HUES64 (cell line): ENCODE data around the gene NXN.
"Not testable (repeated sequence)": the region's sequence is repeated elsewhere in the genome, so short reads cannot be mapped to it uniquely, and the experiment has no call there.

Experiments used
- H3K27ac ChIP-seq: 2 replicates; pipeline ENCODE4 v1.7.0; 2013; ENCODE audit warnings: low read depth, low read length, inconsistent platforms
- H3K27me3 ChIP-seq: 2 replicates; pipeline ENCODE4 v1.6.1; 2013; ENCODE audit warnings: mild to moderate bottlenecking, low read length; ENCODE audit not compliant: insufficient read depth
- H3K36me3 ChIP-seq: 2 replicates; pipeline ENCODE4 v1.6.1; 2013; ENCODE audit warnings: mild to moderate bottlenecking, low read length; ENCODE audit not compliant: insufficient read depth
- H3K4me1 ChIP-seq: 2 replicates; pipeline ENCODE4 v1.6.1; 2013; ENCODE audit warnings: mild to moderate bottlenecking, low read length, moderate library complexity; ENCODE audit not compliant: insufficient read depth
- H3K4me3 ChIP-seq: 2 replicates; pipeline ENCODE4 v1.5.1; 2013; ENCODE audit warnings: mild to moderate bottlenecking, low read length, moderate library complexity
- H3K9ac ChIP-seq: 2 replicates; pipeline ENCODE4 v1.6.1; 2013; ENCODE audit warnings: mild to moderate bottlenecking, low read depth, low read length
- H3K9me3 ChIP-seq: 2 replicates; pipeline ENCODE4 v1.6.1; 2013; ENCODE audit warnings: low read depth, low read length; ENCODE audit not compliant: insufficient read depth
- WGBS: fragments of 150-250, 120-280 bp; methylation state at CpG from one replicate; pipeline ENCODE4 v1.1.7; 2013; ENCODE audit warnings: missing lambda C conversion rate; 5-methylcytosine and 5-hydroxymethylcytosine counted together

Gene NXN

GRCh38 chr17:952592-952991, 27.0 kb downstream of the NXN start:
- not testable (repeated sequence) for H3K36me3 ChIP-seq, H3K9me3 ChIP-seq, H3K4me3 ChIP-seq, H3K27ac ChIP-seq, H3K9ac ChIP-seq, H3K27me3 ChIP-seq
- WGBS, result 92% methylated on average over 13 of the region's 18 CpGs
- H3K4me1 ChIP-seq, result peaks cover 28% of the 10 kb centered on the region

- 5% methylated on average over 22 of the region's 27 CpGs for WGBS
- peak overlapping the region; percentile 72 for H3K9ac ChIP-seq
Measured at GRCh38 chr17:951325-952132, 28.0 kb downstream of the NXN start.

GRCh38 chr17:949623-950303, 29.8 kb downstream of the NXN start:
- H3K9me3 ChIP-seq, result no peaks in the 10 kb centered on the region
- peak overlapping the region; percentile 74 for H3K9ac ChIP-seq
- peak overlapping the region; percentile 33 for H3K4me3 ChIP-seq
- peaks cover 27% of the 10 kb centered on the region for H3K4me1 ChIP-seq
- H3K36me3 ChIP-seq, result no peaks in the 10 kb centered on the region
- no peaks in the 10 kb centered on the region for H3K27me3 ChIP-seq
- WGBS, result 5% methylated on average over 11 of the region's 12 CpGs
- H3K27ac ChIP-seq, result peak overlapping the region; percentile 96

More at GRCh38 chr17:951325-952132, 28.0 kb downstream of the NXN start:
- H3K36me3 ChIP-seq, result no peaks in the 10 kb centered on the region; the same call in 1 of the 2 replicates
- no peaks in the 10 kb centered on the region for H3K9me3 ChIP-seq
- peak overlapping the region; percentile 96 for H3K27ac ChIP-seq
- H3K4me1 ChIP-seq, result peaks cover 28% of the 10 kb centered on the region
- no peaks in the 10 kb centered on the region for H3K27me3 ChIP-seq
- H3K4me3 ChIP-seq, result peak overlapping the region; percentile 24

DNA sequence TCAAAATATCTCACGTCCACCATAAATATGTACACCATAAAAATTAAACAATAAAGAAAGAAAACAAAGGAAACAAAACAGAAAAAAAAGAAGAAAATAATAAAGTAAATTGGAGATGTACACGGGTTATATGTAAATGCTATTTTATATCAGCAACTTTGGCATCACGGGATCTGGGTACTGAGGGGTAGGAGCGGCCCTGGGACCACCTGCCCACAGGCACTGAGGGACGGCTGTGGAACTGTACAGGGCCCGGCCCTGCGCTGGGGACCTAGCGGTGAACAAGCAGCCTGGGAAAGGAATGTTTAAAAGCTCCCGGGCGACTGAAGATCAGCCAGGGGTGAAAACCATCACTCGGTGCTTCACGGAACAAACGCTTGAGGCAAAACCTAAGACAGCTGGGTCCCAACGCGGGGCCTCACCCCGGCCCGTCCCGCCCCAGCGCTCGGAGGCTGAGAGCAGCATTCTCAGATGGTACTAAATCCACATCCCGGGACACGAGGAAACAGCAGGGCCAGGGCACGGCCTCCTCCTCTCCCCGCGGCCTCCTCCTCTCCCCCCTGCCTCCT, 31.2 kb downstream of the NXN start:
- no peak overlapping the region for H3K9ac ChIP-seq

GRCh38 chr17:946510-947236, 32.9 kb downstream of the NXN start:
- H3K9me3 ChIP-seq, result no peaks in the 10 kb centered on the region
- no peak overlapping the region for H3K4me3 ChIP-seq
- no peaks in the 10 kb centered on the region for H3K27me3 ChIP-seq
- H3K36me3 ChIP-seq, result no peaks in the 10 kb centered on the region
- no peak overlapping the region for H3K9ac ChIP-seq
- WGBS, result 96% methylated on average over 37 of the region's 37 CpGs
- peaks cover 28% of the 10 kb centered on the region for H3K4me1 ChIP-seq
- H3K27ac ChIP-seq, result no peak overlapping the region; the same call in 1 of the 2 replicates

More for the DNA sequence above, 31.2 kb downstream of the NXN start:
- Histone ChIP-seq H3K27ac (peak overlapping the region; percentile 56; the same call in 1 of the 2 replicates), H3K4me3 (no peak overlapping the region), H3K9me3 (no peaks in the 10 kb centered on the region), H3K36me3 (no peaks in the 10 kb centered on the region), H3K27me3 (no peaks in the 10 kb centered on the region), H3K4me1 (peaks cover 28% of the 10 kb centered on the region)
- WGBS, result 78% methylated on average over 19 of the region's 25 CpGs

GRCh38 chr17:945672-946071, 33.9 kb downstream of the NXN start:
- H3K27me3 ChIP-seq, result no peaks in the 10 kb centered on the region
- H3K27ac ChIP-seq, result peak overlapping the region; percentile 48; the same call in 1 of the 2 replicates
- 80% methylated on average over 2 of the region's 3 CpGs for WGBS
- H3K36me3 ChIP-seq, result no peaks in the 10 kb centered on the region
- H3K4me3 ChIP-seq, result no peak overlapping the region
- H3K9me3 ChIP-seq, result no peaks in the 10 kb centered on the region
- H3K4me1 ChIP-seq, result peaks cover 22% of the 10 kb centered on the region
- H3K9ac ChIP-seq, result no peak overlapping the region

GRCh38 chr17:944266-944826, 35.2 kb downstream of the NXN start:
- H3K36me3 ChIP-seq, result no peaks in the 10 kb centered on the region
- H3K4me3 ChIP-seq, result no peak overlapping the region
- 83% methylated on average over 11 of the region's 14 CpGs for WGBS
- no peaks in the 10 kb centered on the region for H3K27me3 ChIP-seq
- H3K4me1 ChIP-seq, result peaks cover 11% of the 10 kb centered on the region
- H3K9ac ChIP-seq, result no peak overlapping the region
- no peaks in the 10 kb centered on the region for H3K9me3 ChIP-seq
- H3K27ac ChIP-seq, result peak overlapping the region; percentile 56

GRCh38 chr17:935485-935884, 44.1 kb downstream of the NXN start:
- H3K27ac ChIP-seq, result no peak overlapping the region; the same call in 1 of the 2 replicates
- H3K9me3 ChIP-seq, result no peaks in the 10 kb centered on the region
- H3K27me3 ChIP-seq, result no peaks in the 10 kb centered on the region
- 93% methylated on average over 11 of the region's 11 CpGs for WGBS
- peaks cover 29% of the 10 kb centered on the region for H3K4me1 ChIP-seq
- H3K9ac ChIP-seq, result no peak overlapping the region
- H3K4me3 ChIP-seq, result no peak overlapping the region
- no peaks in the 10 kb centered on the region for H3K36me3 ChIP-seq

GRCh38 chr17:933312-934073, 46.1 kb downstream of the NXN start:
- Histone ChIP-seq H3K27me3 (no peaks in the 10 kb centered on the region), H3K4me3 (peak overlapping the region; percentile 4; the same call in 1 of the 2 replicates), H3K27ac (peak overlapping the region; percentile 71), H3K4me1 (peaks cover 43% of the 10 kb centered on the region), H3K9me3 (no peaks in the 10 kb centered on the region), H3K9ac (peak overlapping the region; percentile 65), H3K36me3 (no peaks in the 10 kb centered on the region)
- 17% methylated on average over 12 of the region's 15 CpGs for WGBS

DNA sequence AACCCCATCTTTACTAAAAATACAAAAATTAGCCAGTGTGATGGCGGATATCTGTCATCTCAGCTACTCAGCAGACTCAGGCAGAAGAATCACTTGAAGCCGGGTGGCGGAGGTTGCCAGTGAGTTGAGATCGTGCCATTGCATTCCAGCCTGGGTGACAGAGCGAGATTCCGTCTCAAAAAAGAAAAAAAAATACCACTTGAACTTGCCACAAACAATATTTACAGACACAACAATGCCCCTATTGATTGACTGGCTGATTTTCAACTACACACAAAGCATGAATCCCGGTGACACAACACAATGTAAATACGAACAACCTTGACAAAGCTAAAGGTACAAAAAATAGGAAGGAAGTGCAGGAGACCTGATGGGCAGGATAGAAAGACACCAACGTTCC, 49.3 kb downstream of the NXN start:
- H3K27ac ChIP-seq, result no peak overlapping the region
- H3K36me3 ChIP-seq, result no peaks in the 10 kb centered on the region
- 94% methylated on average over 9 of the region's 9 CpGs for WGBS
- H3K9ac ChIP-seq, result no peak overlapping the region
- H3K9me3 ChIP-seq, result no peaks in the 10 kb centered on the region
- peaks cover 51% of the 10 kb centered on the region for H3K4me1 ChIP-seq
- H3K27me3 ChIP-seq, result no peaks in the 10 kb centered on the region
- H3K4me3 ChIP-seq, result no peak overlapping the region
